GM12878 (cell line): Measurements from ENCODE around the gene BIK. TPM values are rescaled to one million over a fixed set of nuclear protein-coding genes. Genes with fewer than 3 reads are reported as not detected.

Experiments
- ATAC-seq: fragments of 200-7000 bp; cut with Tn5 transposase; 3 replicates; pipeline ENCODE4 v1.9.1; 2020; ENCODE audit warnings: mild to moderate bottlenecking, moderate library complexity
- BruUV-seq: library from RNA; stranded (reverse); fragments of 400-500 nt; replicated peaks from 2 replicates; lab custom pipeline; 2021; lab: Mats Ljungman, UMichigan
- CTCF ChIA-PET: fragments of 300-600 bp; sonication (Branson Sonifier 250); formaldehyde crosslinking; extraction: SDS; loops from one replicate; lab custom pipeline; 2021; ENCODE audit warnings: inconsistent platforms; lab: Yijun Ruan, JAX
- POLR2A ChIA-PET: fragments of 350-600 bp; formaldehyde crosslinking; extraction: SDS; loops from one replicate; lab custom pipeline; 2021; ENCODE audit warnings: inconsistent platforms; lab: Charles Lee
- RAD21 ChIA-PET: fragments of 300-600 bp; sonication (Branson Sonifier 250); formaldehyde crosslinking; loops from one replicate; lab custom pipeline; 2023; ENCODE audit warnings: antibody characterized with exemption; ENCODE audit not compliant: unreplicated experiment; lab: Charles Lee
- SMC1A ChIA-PET: fragments of 300-600 bp; sonication (Branson Sonifier 250); formaldehyde crosslinking; loops from one replicate; lab custom pipeline; 2023; ENCODE audit not compliant: unreplicated experiment, uncharacterized antibody; lab: Charles Lee
- DNase-seq: peaks from one replicate; pipeline ENCODE4 v3.0.0-alpha.2; 2011; ENCODE audit warnings: low read depth, low spot score
- FAIRE-seq: peaks from 3 replicates; lab custom pipeline; 2011; peaks lifted over from hg19 to GRCh38; lab: Jason Lieb, UNC
- H2AFZ ChIP-seq: 2 replicates; pipeline ENCODE4 v1.6.0; 2011; ENCODE audit warnings: low read depth, low read length, control low read depth; ENCODE audit not compliant: control insufficient read depth
- H3K27ac ChIP-seq: 2 replicates; pipeline ENCODE4 v1.5.1; 2011; ENCODE audit warnings: control low read depth; ENCODE audit not compliant: control insufficient read depth, insufficient read depth
- H3K27me3 ChIP-seq, 2 experiments: replicated peaks in 1 of 2; 2 replicates each; pipeline versions ENCODE4 v1.6.0 to v1.6.1; 2011; ENCODE audit warnings: low read length in 1 of 2; ENCODE audit not compliant: control insufficient read depth in 2 of 2, insufficient read depth in 2 of 2
- H3K36me3 ChIP-seq, 2 experiments: 2 replicates each; pipeline ENCODE4 v1.5.1; 2011; ENCODE audit warnings: low read length in 1 of 2; ENCODE audit not compliant: control insufficient read depth in 2 of 2, insufficient read depth in 2 of 2
- H3K4me1 ChIP-seq: 2 replicates; pipeline ENCODE4 v1.6.1; 2011; ENCODE audit warnings: mild to moderate bottlenecking, low read length, moderate library complexity, mixed read lengths; ENCODE audit not compliant: control insufficient read depth, insufficient read depth
- H3K4me2 ChIP-seq: 2 replicates; pipeline ENCODE4 v1.6.0; 2011; ENCODE audit warnings: control low read depth; ENCODE audit not compliant: control insufficient read depth, insufficient read depth
- H3K4me3 ChIP-seq: fragments of 200-600 bp; sonication (generic); 2 replicates; pipeline ENCODE4 v1.5.1; 2016
- H3K79me2 ChIP-seq: 2 replicates; pipeline ENCODE4 v1.6.0; 2011; ENCODE audit warnings: low read length; ENCODE audit not compliant: control insufficient read depth, insufficient read depth
- H3K9ac ChIP-seq: 2 replicates; pipeline ENCODE4 v1.8.0; 2011; ENCODE audit warnings: low read length, control low read depth, mixed read lengths; ENCODE audit not compliant: control insufficient read depth, insufficient read depth
- H3K9me3 ChIP-seq: replicated peaks from 3 replicates; pipeline ENCODE4 v1.5.1; 2011; ENCODE audit warnings: mild to moderate bottlenecking, low read length; ENCODE audit not compliant: control insufficient read depth, insufficient read depth
- H4K20me1 ChIP-seq: 2 replicates; pipeline ENCODE4 v1.6.0; 2011; ENCODE audit not compliant: control insufficient read depth, insufficient read depth
- BCLAF1 ChIP-seq: fragments of 450-650 bp; IDR thresholded peaks from 2 replicates; pipeline ENCODE4 v1.6.1; 2017; ENCODE audit warnings: antibody characterized with exemption, mild to moderate bottlenecking, moderate library complexity
- HDAC2 ChIP-seq: fragments of 200-600 bp; sonication (generic); IDR thresholded peaks from 2 replicates; pipeline ENCODE4 v1.6.1; 2017
- IKZF2 ChIP-seq, 2 experiments: fragments of 450-650 bp; IDR thresholded peaks; 2 replicates each; pipeline ENCODE4 v1.6.1; 2017; ENCODE audit warnings: mild to moderate bottlenecking in 2 of 2, moderate library complexity in 2 of 2
- MTA2 ChIP-seq: fragments of 450-650 bp; IDR thresholded peaks from 2 replicates; pipeline ENCODE4 v1.6.1; 2016; ENCODE audit warnings: low read depth, mild to moderate bottlenecking, moderate library complexity
- RUNX3 ChIP-seq: IDR thresholded peaks from 2 replicates; pipeline ENCODE4 v1.6.1; 2012; ENCODE audit warnings: low read length, inconsistent platforms
- SMAD1 ChIP-seq: fragments of 450-650 bp; IDR thresholded peaks from 2 replicates; pipeline ENCODE4 v1.6.1; 2018; ENCODE audit warnings: mild to moderate bottlenecking, low read depth; ENCODE audit not compliant: partially characterized antibody
- WGBS: methylation state at CpG from one replicate; pipeline ENCODE4 v1.1.6; 2016; ENCODE audit warnings: low lambda C conversion rate; ENCODE audit not compliant: insufficient replicate concordance, insufficient coverage; ENCODE audit errors: missing lambda C conversion rate; 5-methylcytosine and 5-hydroxymethylcytosine counted together
- in situ Hi-C: fragments of 300-500 bp; cut with MboI; formaldehyde crosslinking; loops from 9 replicates; pipeline ENCODE4 v1.14.3; 2018; ENCODE audit warnings: mixed read lengths
- intact Hi-C: fragments of 100-400 bp; cut with micrococcal nuclease; formaldehyde crosslinking; loops from one replicate; pipeline ENCODE4 v1.14.2; 2022; ENCODE audit not compliant: unreplicated experiment
- polyA plus RNA-seq, 11 experiments: library from polyadenylated mRNA; depleted of rRNA in 4 of 11; unstranded in 6 of 11; stranded (reverse) in 5 of 11; fragments of >200 nt; fragmentation: Nextera tagmentation in 4 of 11; fragmentation: Illumina TruSeq in 1 of 11; extraction: Ambion mirVana in 4 of 11; extraction: Trizol in 1 of 11; gene quantifications; 1 replicate in 1 of 11; 2 replicates in 10 of 11; pipeline versions ENCODE4 v1.2.1 to v1.2.3, GENCODE V29; 2011 to 2016; ENCODE audit warnings: inconsistent platforms in 2 of 11, missing spikeins in 2 of 11, low read depth in 1 of 11
- total RNA-seq, 4 experiments: library from RNA; depleted of rRNA in 3 of 4; stranded (reverse); fragments of >200 nt in 3 of 4; fragmentation: Illumina TruSeq in 1 of 4; extraction: Trizol in 1 of 4; gene quantifications; 2 replicates each; pipeline versions ENCODE4 v1.2.1 to v1.2.3, GENCODE V29; 2013 to 2021
- TF ChIP-seq, protein P1 (sequence below): IDR thresholded peaks from 2 replicates; pipeline ENCODE4 v1.6.1; 2012; ENCODE audit warnings: low read depth, low read length, improper control_type of control experiment

The BIK gene
- total and polyA plus RNA-seq, 10 of the 15 experiments (the other 5 are each of a cell fraction or from before 2014, with no cell fraction given): 0.33 to 9.8 (median 3.9) TPM

- H3K4me1 ChIP-seq: peaks cover 8% of the 10 kb centered on the region
- ChIA-PET POLR2A (no interaction called here), RAD21 (no interaction called here), CTCF (no interaction called here), SMC1A (no interaction called here)
- FAIRE-seq: no peak
- no peaks in the 10 kb centered on the region; the same call in 1 of the 2 replicates for H3K79me2 ChIP-seq
- 19% methylated on average over 9 of the region's 9 CpGs for WGBS
- DNase-seq: no peak
- in situ Hi-C loops: no loop called here
- H3K4me2 ChIP-seq: no peak overlapping the region
- H2AFZ ChIP-seq: no peak overlapping the region
- ATAC-seq: no peak
- TSS peak; percentile 42 for BruUV-seq
- intact Hi-C loops: no loop called here
- TF ChIP-seq MTA2 (no peak), IKZF2 (IDR thresholded peaks at IDR 0.05) (no peak)
- H3K4me3 ChIP-seq: no peak overlapping the region
- no peak overlapping the region for H3K27ac ChIP-seq
- H3K9me3 ChIP-seq: no peaks in the 10 kb centered on the region
- H4K20me1 ChIP-seq: no peaks in the 10 kb centered on the region
- H3K36me3 ChIP-seq: no peaks in the 10 kb centered on the region
- H3K9ac ChIP-seq: no peak overlapping the region
- no peaks in the 10 kb centered on the region; a peak in 1 of 4 replicates for H3K27me3 ChIP-seq
These were observed 43.3 kb downstream of the BIK start for GRCh38 chr22:43153899-43154298.

DNA sequence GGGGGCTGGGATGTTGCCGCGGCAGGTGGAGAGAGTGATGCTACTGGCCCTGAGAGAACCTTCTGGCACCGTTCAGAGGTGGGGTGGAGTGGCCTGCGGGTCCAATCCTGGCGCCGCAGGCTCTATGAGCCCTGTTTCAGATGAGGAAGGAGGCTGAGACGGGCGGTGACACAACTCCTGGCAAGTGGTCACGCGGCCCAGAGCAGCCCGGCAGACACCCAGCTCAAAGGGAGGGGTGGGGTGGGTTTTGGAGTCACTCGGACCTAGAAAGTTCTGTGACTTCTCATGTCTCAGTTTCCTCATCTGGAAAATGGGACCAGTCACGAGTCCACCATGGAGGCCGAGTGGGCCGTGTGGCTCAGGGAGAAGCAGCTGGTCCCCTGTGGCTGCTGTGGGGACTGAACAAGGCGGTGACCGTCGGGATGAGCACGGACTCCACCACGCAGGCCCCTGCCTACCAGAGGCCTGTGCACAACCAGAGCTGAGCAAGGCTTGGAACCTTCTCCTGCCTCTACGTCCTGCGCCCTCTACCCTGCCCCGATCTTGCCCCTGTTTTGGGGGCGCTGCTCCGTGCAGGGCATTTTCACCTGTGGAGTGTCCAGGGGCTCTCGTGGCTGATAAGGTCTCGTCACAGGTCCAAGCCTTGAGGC lies 44.5 kb downstream of the BIK start:
- Histone ChIP-seq H3K79me2 (no peaks in the 10 kb centered on the region; the same call in 1 of the 2 replicates), H3K9me3 (no peaks in the 10 kb centered on the region), H3K4me3 (no peak overlapping the region), H3K27me3 (no peaks in the 10 kb centered on the region; a peak in 1 of 4 replicates), H4K20me1 (no peaks in the 10 kb centered on the region), H3K4me1 (peaks cover 8% of the 10 kb centered on the region), H3K9ac (no peak overlapping the region), H3K27ac (no peak overlapping the region), H3K36me3 (no peaks in the 10 kb centered on the region), H3K4me2 (no peak overlapping the region), H2AFZ (no peak overlapping the region)
- ChIA-PET SMC1A (no interaction called here), RAD21 (no interaction called here), CTCF (no interaction called here), POLR2A (interaction anchor here (0.6 kb wide), 1 partner anchor 10 kb away, joined by 3 read pairs; no protein-coding TSS in a partner anchor)
- TF ChIP-seq, protein P1, sequence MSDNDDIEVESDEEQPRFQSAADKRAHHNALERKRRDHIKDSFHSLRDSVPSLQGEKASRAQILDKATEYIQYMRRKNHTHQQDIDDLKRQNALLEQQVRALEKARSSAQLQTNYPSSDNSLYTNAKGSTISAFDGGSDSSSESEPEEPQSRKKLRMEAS: no peak
- TF ChIP-seq SMAD1 (no peak), BCLAF1 (no peak), HDAC2 (no peak), RUNX3 (no peak)
- BruUV-seq: no TSS peak
- intact Hi-C loops (no loop called here), in situ Hi-C loops (no loop called here)
- WGBS: 94% methylated on average over 27 of the region's 27 CpGs
- ATAC-seq (no peak), FAIRE-seq (no peak), DNase-seq (no peak)
